Measurements from ENCODE around the gene SLC39A8.

SLC39A8 gene

GRCh38 chr4:102321260-102321995 is 23.9 kb downstream of the SLC39A8 start:
- H3K36me3 ChIP-seq (replicated peaks), result no peaks in the 10 kb centered on the region
- DNase-seq, result no peak
- in situ Hi-C loops (cut with HindIII; ENCODE audit: low pct_ligation_motif_present, low sequenced_read_pairs), result no loop called here
- no peak overlapping the region for H3K27ac ChIP-seq
- H3K4me3 ChIP-seq (ENCODE audit: low read depth, low read length), result no peak overlapping the region
- TF ChIP-seq CTCF (IDR thresholded peaks at IDR 0.05; ENCODE audit: low read depth, low read length, missing control alignments), result no peak
- no peaks in the 10 kb centered on the region for H3K27me3 ChIP-seq (replicated peaks)

- no peak for DNase-seq
- no peak overlapping the region for H3K27ac ChIP-seq
- in situ Hi-C loops (cut with HindIII; ENCODE audit: low pct_ligation_motif_present, low sequenced_read_pairs), result no loop called here
- no peaks in the 10 kb centered on the region for H3K36me3 ChIP-seq (replicated peaks)
- no peak for TF ChIP-seq CTCF (IDR thresholded peaks at IDR 0.05; ENCODE audit: low read depth, low read length, missing control alignments)
- no peak overlapping the region for H3K4me3 ChIP-seq (ENCODE audit: low read depth, low read length)
- H3K27me3 ChIP-seq (replicated peaks), result no peaks in the 10 kb centered on the region
Observed at GRCh38 chr4:102319594-102319993, 25.7 kb downstream of the SLC39A8 start.

- no peak for DNase-seq
- H3K27me3 ChIP-seq (replicated peaks), result no peaks in the 10 kb centered on the region
- no peak overlapping the region for H3K27ac ChIP-seq
- H3K4me3 ChIP-seq (ENCODE audit: low read depth, low read length), result no peak overlapping the region
- in situ Hi-C loops (cut with HindIII; ENCODE audit: low pct_ligation_motif_present, low sequenced_read_pairs), result no loop called here
- no peaks in the 10 kb centered on the region for H3K36me3 ChIP-seq (replicated peaks)
- TF ChIP-seq CTCF (IDR thresholded peaks at IDR 0.05; ENCODE audit: low read depth, low read length, missing control alignments), result no peak
Observed at GRCh38 chr4:102318526-102318925, 26.8 kb downstream of the SLC39A8 start.

GRCh38 chr4:102318105-102318504 is 27.2 kb downstream of the SLC39A8 start:
- TF ChIP-seq CTCF (IDR thresholded peaks at IDR 0.05; ENCODE audit: low read depth, low read length, missing control alignments), result no peak
- no peak overlapping the region for H3K4me3 ChIP-seq (ENCODE audit: low read depth, low read length)
- no peaks in the 10 kb centered on the region for H3K27me3 ChIP-seq (replicated peaks)
- in situ Hi-C loops (cut with HindIII; ENCODE audit: low pct_ligation_motif_present, low sequenced_read_pairs), result no loop called here
- H3K27ac ChIP-seq, result no peak overlapping the region
- no peak for DNase-seq
- no peaks in the 10 kb centered on the region for H3K36me3 ChIP-seq (replicated peaks)

- Histone ChIP-seq H3K27ac (no peak overlapping the region), H3K4me3 (ENCODE audit: low read depth, low read length) (no peak overlapping the region), H3K36me3 (replicated peaks) (no peaks in the 10 kb centered on the region), H3K27me3 (replicated peaks) (no peaks in the 10 kb centered on the region)
- in situ Hi-C loops (cut with HindIII; ENCODE audit: low pct_ligation_motif_present, low sequenced_read_pairs), result no loop called here
- TF ChIP-seq CTCF (IDR thresholded peaks at IDR 0.05; ENCODE audit: low read depth, low read length, missing control alignments), result no peak
- DNase-seq, result no peak
Observed at GRCh38 chr4:102317459-102317858, 27.8 kb downstream of the SLC39A8 start.

GRCh38 chr4:102316585-102316984 is 28.7 kb downstream of the SLC39A8 start:
- Histone ChIP-seq H3K4me3 (ENCODE audit: low read depth, low read length) (no peak overlapping the region), H3K27me3 (replicated peaks) (no peaks in the 10 kb centered on the region), H3K36me3 (replicated peaks) (no peaks in the 10 kb centered on the region), H3K27ac (no peak overlapping the region)
- no peak for TF ChIP-seq CTCF (IDR thresholded peaks at IDR 0.05; ENCODE audit: low read depth, low read length, missing control alignments)
- DNase-seq, result no peak
- in situ Hi-C loops (cut with HindIII; ENCODE audit: low pct_ligation_motif_present, low sequenced_read_pairs), result no loop called here
